ENCODE measurements around the gene AIRE. TPM values are rescaled to one million over a fixed set of nuclear protein-coding genes. Genes with fewer than 3 reads are reported as not detected.
"Not testable (repeated sequence)": the region's sequence is repeated elsewhere in the genome, so short reads cannot be mapped to it uniquely, and the experiment has no call there.

The AIRE gene
- not detected for total RNA-seq

GRCh38 chr21:44285138-44285992 is at the start of gene AIRE:
Gene AIRE (plus strand): TSS chr21:44285876. CDS start chr21:44286007, 131 bp downstream.
- TF ChIP-seq POLR2A (IDR thresholded peaks at IDR 0.05) (no peak), EP300 (IDR thresholded peaks at IDR 0.05) (no peak), CTCF (IDR thresholded peaks at IDR 0.05) (no peak), POLR2AphosphoS5 (IDR thresholded peaks at IDR 0.05) (no peak)
- H3K4me3 ChIP-seq, result peak within 1 kb of the TSS in 1 of 4 donors; percentile 17
- peaks cover 0 to 20% (median 3%) of the 10 kb centered on the region in 4 donors for H3K27me3 ChIP-seq
- no peaks in the 10 kb centered on the region for H3K36me3 ChIP-seq
- DNase-seq (peak in 1 of 2 donors; percentile 84), ATAC-seq (ENCODE audit: low FRiP score in 2 of 2) (peak in 1 of 2 donors; percentile 29)
- no peaks in the 10 kb centered on the region for H3K9me3 ChIP-seq
- peaks cover 5 to 12% (median 8%) of the 10 kb centered on the region in 4 donors for H3K4me1 ChIP-seq
- 49 to 94% methylated on average over 5 to 42 of the region's 56 CpGs for WGBS, 2 donors
- no peak within 1 kb of the TSS for H3K27ac ChIP-seq

- no CpG with 5 or more reads among the region's 46 CpGs for WGBS, 2 donors
- H3K9me3 ChIP-seq, H3K4me3 ChIP-seq, H3K4me1 ChIP-seq, H3K36me3 ChIP-seq, DNase-seq, H3K27ac ChIP-seq, H3K27me3 ChIP-seq: not testable (repeated sequence)
- ATAC-seq (ENCODE audit: low FRiP score in 2 of 2), result peak in 1 of 2 donors; percentile 71
These were observed 45.3 kb upstream of the AIRE start for GRCh38 chr21:44240353-44240752.

- H3K27ac ChIP-seq, H3K4me3 ChIP-seq, H3K27me3 ChIP-seq, H3K36me3 ChIP-seq, H3K9me3 ChIP-seq, DNase-seq, H3K4me1 ChIP-seq: not testable (repeated sequence)
- WGBS, 2 donors, result no CpG with 5 or more reads among the region's 53 CpGs
- peak; percentile 85 to 92 for ATAC-seq (ENCODE audit: low FRiP score in 2 of 2)
These were observed 44.8 kb upstream of the AIRE start, which contains the start of gene ICOSLG for GRCh38 chr21:44240842-44241241. Gene ICOSLG (minus strand): TSS chr21:44240943. CDS start chr21:44240817, 126 bp downstream.

- not testable (repeated sequence) for H3K9me3 ChIP-seq, H3K27ac ChIP-seq, DNase-seq, H3K27me3 ChIP-seq, H3K4me3 ChIP-seq, H3K4me1 ChIP-seq, H3K36me3 ChIP-seq
- ATAC-seq (ENCODE audit: low FRiP score in 2 of 2), result peak in 1 of 2 donors; percentile 68
- WGBS, 2 donors, result no CpG with 5 or more reads among the region's 27 CpGs
These were observed 44.4 kb upstream of the AIRE start for GRCh38 chr21:44241281-44241680.

- H3K36me3 ChIP-seq; DNase-seq; H3K4me1 ChIP-seq; H3K27ac ChIP-seq; H3K4me3 ChIP-seq; H3K9me3 ChIP-seq; H3K27me3 ChIP-seq; ATAC-seq (ENCODE audit: low FRiP score in 2 of 2): not testable (repeated sequence)
- WGBS, 2 donors, result no CpG with 5 or more reads among the region's 15 CpGs
These were observed 41.7 kb upstream of the AIRE start for GRCh38 chr21:44243980-44244379.

GRCh38 chr21:44247904-44248303 is 37.8 kb upstream of the AIRE start:
- H3K4me3 ChIP-seq; H3K9me3 ChIP-seq; DNase-seq; H3K36me3 ChIP-seq; ATAC-seq (ENCODE audit: low FRiP score in 2 of 2); H3K4me1 ChIP-seq; H3K27ac ChIP-seq; H3K27me3 ChIP-seq: not testable (repeated sequence)
- no CpG with 5 or more reads among the region's 17 CpGs for WGBS, 2 donors

GRCh38 chr21:44249204-44250037 is 36.3 kb upstream of the AIRE start:
- ATAC-seq (ENCODE audit: low FRiP score in 2 of 2), result peak in 1 of 2 donors; percentile 44

More at GRCh38 chr21:44249204-44250037, 36.3 kb upstream of the AIRE start:
- not testable (repeated sequence) for H3K27me3 ChIP-seq, H3K27ac ChIP-seq, DNase-seq, H3K4me1 ChIP-seq, H3K36me3 ChIP-seq, H3K4me3 ChIP-seq, H3K9me3 ChIP-seq
- WGBS, 2 donors, result no CpG with 5 or more reads among the region's 33 CpGs

Data from upper lobe of left lung (tissue), 6 donors.